ENCODE measurements around the gene COL9A3.

The COL9A3 gene

GRCh38 chr20:62861726-62862336, 45.0 kb downstream of the COL9A3 start, which contains the start of gene TCFL5:
Gene TCFL5, minus strand, starts transcription at chr20:62861822. Its CDS starts 152 bp downstream, at chr20:62861670.
- DNase-seq: peak; percentile 95 to 98

- no peak for DNase-seq
These were observed 47.4 kb downstream of the COL9A3 start for GRCh38 chr20:62864207-62864606.

GRCh38 chr20:62872184-62872847, 55.5 kb downstream of the COL9A3 start:
- no peak for DNase-seq

- no peak for DNase-seq
These were observed 56.0 kb downstream of the COL9A3 start for GRCh38 chr20:62872862-62873261.

- DNase-seq: no peak
These were observed 56.4 kb downstream of the COL9A3 start for GRCh38 chr20:62873280-62873679.

GRCh38 chr20:62873681-62874031, 56.8 kb downstream of the COL9A3 start:
- DNase-seq: peak; percentile 51 to 56

GRCh38 chr20:62874964-62875344, 58.1 kb downstream of the COL9A3 start:
- no peak for DNase-seq

- no peak for DNase-seq
These were observed 58.8 kb downstream of the COL9A3 start for GRCh38 chr20:62875419-62876361.

GRCh38 chr20:62876501-62876901, 59.7 kb downstream of the COL9A3 start:
- DNase-seq: no peak

- no peak for DNase-seq
These were observed 60.3 kb downstream of the COL9A3 start for GRCh38 chr20:62876902-62877816.

GRCh38 chr20:62878244-62879038, 61.6 kb downstream of the COL9A3 start:
- DNase-seq: no peak

- DNase-seq: no peak
These were observed 62.7 kb downstream of the COL9A3 start for GRCh38 chr20:62879275-62880146.

- DNase-seq: no peak
These were observed 63.5 kb downstream of the COL9A3 start for GRCh38 chr20:62880147-62880934.

- DNase-seq: no peak
These were observed 64.2 kb downstream of the COL9A3 start for GRCh38 chr20:62880935-62881661.

GRCh38 chr20:62881662-62882395, 65.0 kb downstream of the COL9A3 start:
- no peak for DNase-seq

GRCh38 chr20:62882426-62882825, 65.6 kb downstream of the COL9A3 start:
- DNase-seq: no peak

GRCh38 chr20:62884556-62884955, 67.7 kb downstream of the COL9A3 start:
- no peak for DNase-seq
